Activated CD8-positive, alpha-beta T cell treated with anti-CD3 and anti-CD28 coated beads for 36 hours (primary cell): Measurements from ENCODE around the gene PAX3. TPM values are rescaled to one million over a fixed set of nuclear protein-coding genes. Genes with fewer than 3 reads are reported as not detected.

Experiments
- ATAC-seq: fragments of 200-7000 bp; cut with Tn5 transposase; one replicate; pipeline ENCODE4 v1.10.0; 2021; ENCODE audit warnings: mild to moderate bottlenecking, moderate library complexity
- CTCF ChIA-PET: fragments of 350-600 bp; sonication (Branson Sonifier 250); formaldehyde crosslinking; loops from one replicate; lab custom pipeline; 2021; ENCODE audit warnings: antibody characterized with exemption; lab: Charles Lee
- POLR2A ChIA-PET: fragments of 350-600 bp; sonication (Branson Sonifier 250); formaldehyde crosslinking; loops from one replicate; lab custom pipeline; 2021; ENCODE audit warnings: antibody characterized with exemption; lab: Charles Lee
- DNase-seq: peaks from one replicate; pipeline ENCODE4 v3.0.0-alpha.2; 2020
- H3K27ac Mint-ChIP-seq: one replicate; pipeline ENCODE4 v1.8.0; 2021; ENCODE audit warnings: mild to moderate bottlenecking, mixed read lengths
- H3K27me3 Mint-ChIP-seq: one replicate; pipeline ENCODE4 v1.8.0; 2021; ENCODE audit warnings: mixed read lengths
- H3K36me3 Mint-ChIP-seq: one replicate; pipeline ENCODE4 v1.8.0; 2021; ENCODE audit warnings: low read depth, mixed read lengths
- H3K4me1 Mint-ChIP-seq: one replicate; pipeline ENCODE4 v1.8.0; 2021; ENCODE audit warnings: low read depth, mixed read lengths
- H3K4me3 Mint-ChIP-seq: one replicate; pipeline ENCODE4 v1.8.0; 2021; ENCODE audit warnings: mild to moderate bottlenecking, moderate library complexity, mixed read lengths
- H3K9me3 Mint-ChIP-seq: one replicate; pipeline ENCODE4 v1.8.0; 2021; ENCODE audit warnings: mixed read lengths
- intact Hi-C: fragments of 100-400 bp; cut with micrococcal nuclease; formaldehyde crosslinking; loops from one replicate; pipeline ENCODE4 v1.10.0; 2022
- total RNA-seq, 2 experiments: library from RNA; stranded (reverse); gene quantifications; one replicate each; pipeline ENCODE4 v1.2.3, GENCODE V29; 2021
- TF ChIP-seq, protein P1 (sequence below): fragments of 200-600 bp; IDR thresholded peaks from one replicate; pipeline ENCODE4 v1.8.0; 2022; ENCODE audit warnings: antibody characterized with exemption, mild to moderate bottlenecking

The PAX3 gene
- total RNA-seq, 2 experiments from 2014 or later = not detected

DNA sequence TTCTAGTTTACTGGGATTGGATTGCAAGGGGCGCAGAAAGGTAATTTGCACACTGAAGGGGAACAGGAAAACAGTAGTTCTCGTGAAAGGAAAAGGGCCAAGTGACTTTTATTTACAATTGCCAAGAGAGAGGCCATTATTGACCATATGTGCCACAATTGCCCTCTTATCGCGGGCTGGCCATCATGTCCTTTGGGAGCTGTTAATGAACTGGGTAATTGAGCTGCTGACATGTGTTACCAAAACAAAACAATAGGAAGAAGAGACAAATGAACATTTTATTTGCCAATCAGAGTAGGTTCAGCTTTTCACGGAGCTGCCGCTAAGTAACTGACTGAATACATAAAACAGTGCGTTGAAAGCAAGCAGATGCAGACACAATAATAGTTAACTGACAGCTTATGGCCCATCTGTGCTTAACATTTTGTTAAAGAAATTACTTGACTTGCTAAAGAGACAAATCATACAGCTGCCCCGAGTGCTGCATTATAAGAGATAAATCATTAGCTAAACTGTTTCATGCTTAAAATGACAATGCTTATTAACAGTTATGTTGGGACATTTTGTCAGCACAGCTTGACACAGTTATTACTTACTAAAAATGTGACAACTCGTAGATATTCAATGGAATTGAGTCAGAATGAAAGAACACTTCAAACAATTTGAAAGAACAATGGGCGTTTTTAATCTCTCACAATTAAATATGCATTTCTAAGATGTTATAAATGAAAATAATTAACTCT lies 57.5 kb downstream of the PAX3 start:
- ATAC-seq = no peak

DNA sequence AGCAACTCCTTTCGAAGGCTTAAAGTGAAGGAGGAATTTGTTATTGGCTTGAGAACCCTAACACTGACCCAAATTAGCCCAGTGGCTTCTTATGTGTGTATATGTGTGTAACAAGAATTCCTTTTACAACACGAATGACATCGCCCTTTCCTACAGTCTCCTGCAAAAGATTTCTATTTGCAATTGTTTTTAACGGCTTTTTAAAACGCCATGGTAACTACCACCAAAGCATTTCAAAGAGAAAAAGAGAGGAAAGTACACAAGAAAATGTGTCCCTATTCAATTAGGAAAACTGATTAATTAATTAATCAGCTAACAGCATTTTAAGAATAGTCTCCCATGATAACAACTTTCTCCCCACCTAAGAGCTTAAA lies 58.1 kb downstream of the PAX3 start:
- Mint-ChIP-seq H3K4me3 (no peak overlapping the region), H3K4me1 (no peaks in the 10 kb centered on the region), H3K27me3 (peaks cover 30% of the 10 kb centered on the region), H3K36me3 (no peaks in the 10 kb centered on the region), H3K9me3 (no peaks in the 10 kb centered on the region), H3K27ac (no peak overlapping the region)
- POLR2A ChIA-PET = no interaction called here
- DNase-seq (no peak), ATAC-seq (no peak)
- CTCF ChIA-PET = no interaction called here
- TF ChIP-seq, protein P1, sequence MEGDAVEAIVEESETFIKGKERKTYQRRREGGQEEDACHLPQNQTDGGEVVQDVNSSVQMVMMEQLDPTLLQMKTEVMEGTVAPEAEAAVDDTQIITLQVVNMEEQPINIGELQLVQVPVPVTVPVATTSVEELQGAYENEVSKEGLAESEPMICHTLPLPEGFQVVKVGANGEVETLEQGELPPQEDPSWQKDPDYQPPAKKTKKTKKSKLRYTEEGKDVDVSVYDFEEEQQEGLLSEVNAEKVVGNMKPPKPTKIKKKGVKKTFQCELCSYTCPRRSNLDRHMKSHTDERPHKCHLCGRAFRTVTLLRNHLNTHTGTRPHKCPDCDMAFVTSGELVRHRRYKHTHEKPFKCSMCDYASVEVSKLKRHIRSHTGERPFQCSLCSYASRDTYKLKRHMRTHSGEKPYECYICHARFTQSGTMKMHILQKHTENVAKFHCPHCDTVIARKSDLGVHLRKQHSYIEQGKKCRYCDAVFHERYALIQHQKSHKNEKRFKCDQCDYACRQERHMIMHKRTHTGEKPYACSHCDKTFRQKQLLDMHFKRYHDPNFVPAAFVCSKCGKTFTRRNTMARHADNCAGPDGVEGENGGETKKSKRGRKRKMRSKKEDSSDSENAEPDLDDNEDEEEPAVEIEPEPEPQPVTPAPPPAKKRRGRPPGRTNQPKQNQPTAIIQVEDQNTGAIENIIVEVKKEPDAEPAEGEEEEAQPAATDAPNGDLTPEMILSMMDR = no peak
- intact Hi-C loops = no loop called here

More for the DNA sequence above, 57.5 kb downstream of the PAX3 start:
- no peak overlapping the region for H3K27ac Mint-ChIP-seq
- H3K9me3 Mint-ChIP-seq = no peaks in the 10 kb centered on the region
- peaks cover 30% of the 10 kb centered on the region for H3K27me3 Mint-ChIP-seq
- DNase-seq = no peak
- intact Hi-C loops = no loop called here
- ChIA-PET POLR2A (no interaction called here), CTCF (no interaction called here)
- TF ChIP-seq, protein P1 = no peak
- no peaks in the 10 kb centered on the region for H3K36me3 Mint-ChIP-seq
- no peaks in the 10 kb centered on the region for H3K4me1 Mint-ChIP-seq
- no peak overlapping the region for H3K4me3 Mint-ChIP-seq

DNA sequence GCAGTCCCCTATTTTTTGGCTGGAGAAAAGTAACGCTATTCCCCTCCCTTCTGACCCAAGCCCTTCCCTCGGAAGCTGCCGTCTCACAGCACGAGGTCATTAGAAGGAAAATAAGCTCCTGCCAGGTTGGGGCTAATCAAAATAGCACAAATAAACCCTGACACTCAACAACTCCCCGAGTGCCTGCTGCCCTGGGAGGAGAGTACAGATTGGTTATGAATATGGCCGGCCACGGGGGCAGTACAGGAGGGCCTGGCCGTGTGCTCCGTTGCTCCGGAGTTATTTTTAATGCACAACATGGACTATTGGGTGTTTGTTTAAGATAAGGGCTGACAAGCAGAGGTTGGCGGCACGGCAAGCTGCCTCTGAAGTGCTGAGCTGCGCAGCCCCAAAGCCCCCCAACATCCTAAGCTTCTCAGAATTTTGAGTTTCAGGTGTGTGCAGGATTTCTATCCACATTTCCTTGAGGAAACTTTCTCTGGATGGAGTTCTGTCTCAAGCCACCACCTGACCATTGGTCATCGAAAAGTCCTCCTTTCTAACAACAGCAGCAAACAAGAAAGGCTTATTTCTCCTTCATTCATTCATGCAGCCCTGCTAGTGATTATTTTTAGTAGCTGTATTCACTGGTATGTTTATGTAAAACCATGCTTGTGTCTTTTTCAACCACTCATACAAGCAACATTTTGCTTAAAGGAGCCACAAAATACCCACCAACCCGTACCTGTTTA lies 58.7 kb downstream of the PAX3 start:
- TF ChIP-seq, protein P1 = no peak
- ATAC-seq (no peak), DNase-seq (no peak)
- Mint-ChIP-seq H3K27ac (no peak overlapping the region), H3K36me3 (no peaks in the 10 kb centered on the region), H3K27me3 (peaks cover 27% of the 10 kb centered on the region), H3K4me1 (no peaks in the 10 kb centered on the region), H3K9me3 (no peaks in the 10 kb centered on the region), H3K4me3 (no peak overlapping the region)
- ChIA-PET CTCF (no interaction called here), POLR2A (no interaction called here)
- intact Hi-C loops = no loop called here

DNA sequence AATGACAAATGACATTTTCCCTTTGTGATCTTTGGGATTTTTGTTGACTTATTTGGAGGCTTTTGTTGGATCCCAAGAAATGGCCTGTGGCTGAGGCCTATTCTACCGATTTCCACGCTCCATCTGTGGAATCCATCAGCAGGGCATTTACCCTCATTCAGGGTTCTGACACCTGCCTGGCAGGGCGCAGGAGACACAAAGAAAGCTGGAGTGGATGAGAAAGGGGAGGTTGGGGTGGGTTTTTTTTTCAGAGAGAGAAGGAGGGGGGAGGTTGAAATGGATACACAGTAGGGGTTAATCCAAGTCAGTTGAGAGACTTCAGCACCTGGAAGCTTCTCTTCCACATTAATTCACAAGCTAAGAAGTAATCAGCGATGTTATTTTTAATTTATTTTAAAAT lies 59.7 kb downstream of the PAX3 start:
- ATAC-seq (no peak), DNase-seq (no peak)
- Mint-ChIP-seq H3K27ac (no peak overlapping the region), H3K27me3 (peaks cover 27% of the 10 kb centered on the region), H3K9me3 (no peaks in the 10 kb centered on the region), H3K36me3 (no peaks in the 10 kb centered on the region), H3K4me1 (no peaks in the 10 kb centered on the region), H3K4me3 (no peak overlapping the region)
- intact Hi-C loops = no loop called here
- POLR2A ChIA-PET = no interaction called here
- CTCF ChIA-PET = no interaction called here
- TF ChIP-seq, protein P1 = no peak

DNA sequence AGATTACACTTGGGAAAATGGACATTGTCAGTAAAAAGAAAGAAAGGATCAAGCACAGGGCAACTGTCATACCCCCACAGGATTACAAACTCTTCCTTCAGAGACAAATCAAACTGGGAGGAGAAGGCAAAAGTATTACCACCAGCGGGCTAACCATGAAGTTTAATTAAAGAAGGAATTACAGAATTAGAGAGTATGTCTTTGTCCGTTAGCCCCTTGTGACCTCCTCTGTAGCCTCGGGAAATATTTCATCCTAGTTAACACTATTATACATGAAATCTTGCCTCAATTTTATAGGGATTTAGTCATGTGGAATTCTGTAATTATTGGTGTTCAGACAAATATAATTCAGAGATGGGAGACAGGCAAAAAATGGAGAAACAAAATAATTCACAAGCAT lies 60.7 kb downstream of the PAX3 start:
- CTCF ChIA-PET = no interaction called here

More for the DNA sequence above, 60.7 kb downstream of the PAX3 start:
- intact Hi-C loops = no loop called here
- POLR2A ChIA-PET = no interaction called here
- no peaks in the 10 kb centered on the region for H3K36me3 Mint-ChIP-seq
- DNase-seq (no peak), ATAC-seq (no peak)
- TF ChIP-seq, protein P1 = no peak
- no peaks in the 10 kb centered on the region for H3K4me1 Mint-ChIP-seq
- H3K27ac Mint-ChIP-seq = no peak overlapping the region
- no peaks in the 10 kb centered on the region for H3K9me3 Mint-ChIP-seq
- peaks cover 26% of the 10 kb centered on the region for H3K27me3 Mint-ChIP-seq
- H3K4me3 Mint-ChIP-seq = no peak overlapping the region
